Stimulated activated CD4-positive, alpha-beta T cell treated with anti-CD3 and anti-CD28 coated beads, Interleukin-4, amount 100 ng/mL, for 1 hour (primary cell): ENCODE measurements around the gene ETV2.
"Not testable (repeated sequence)": the region's sequence is repeated elsewhere in the genome, so short reads cannot be mapped to it uniquely, and the experiment has no call there.

Experiments used
- DNase-seq: peaks from one replicate; pipeline ENCODE4 v3.0.0-alpha.2; 2020

The ETV2 gene

DNA sequence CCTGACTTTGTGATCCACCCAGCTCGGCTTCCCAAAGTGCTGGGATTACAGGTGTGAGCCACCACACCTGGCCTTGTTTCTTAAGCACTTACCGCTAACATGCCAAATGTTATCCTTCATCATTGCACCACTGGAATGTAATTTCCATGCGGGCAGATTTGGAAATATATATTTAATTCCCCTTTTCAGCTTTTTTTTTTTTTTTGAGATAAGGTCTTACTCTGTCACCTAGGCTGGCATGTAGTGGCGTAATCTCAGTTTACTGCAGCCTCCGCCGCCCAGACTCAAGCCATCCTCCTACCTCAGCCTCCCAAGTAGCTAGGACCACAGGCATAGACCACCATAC, 20.4 kb downstream of the ETV2 start:
- DNase-seq: no peak

DNA sequence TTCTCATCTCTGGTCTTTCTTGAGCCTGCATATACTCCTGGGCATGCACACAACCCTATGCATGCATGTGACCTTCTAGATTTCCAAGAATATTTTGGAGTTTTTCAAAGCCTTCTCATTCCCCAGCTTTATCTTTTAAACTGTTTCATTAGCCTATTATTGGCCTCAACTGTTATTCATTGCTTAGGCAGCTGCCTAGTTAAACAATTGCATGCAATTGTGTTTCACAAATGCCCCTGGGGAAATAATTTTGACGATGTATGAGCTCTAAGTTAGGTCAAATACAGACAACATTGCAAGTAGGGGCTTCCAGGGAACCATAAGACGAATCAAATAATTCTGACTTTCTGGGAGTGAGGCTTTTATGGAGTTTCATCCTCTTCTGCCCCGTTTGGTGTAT, 22.4 kb downstream of the ETV2 start:
- DNase-seq: no peak

DNA sequence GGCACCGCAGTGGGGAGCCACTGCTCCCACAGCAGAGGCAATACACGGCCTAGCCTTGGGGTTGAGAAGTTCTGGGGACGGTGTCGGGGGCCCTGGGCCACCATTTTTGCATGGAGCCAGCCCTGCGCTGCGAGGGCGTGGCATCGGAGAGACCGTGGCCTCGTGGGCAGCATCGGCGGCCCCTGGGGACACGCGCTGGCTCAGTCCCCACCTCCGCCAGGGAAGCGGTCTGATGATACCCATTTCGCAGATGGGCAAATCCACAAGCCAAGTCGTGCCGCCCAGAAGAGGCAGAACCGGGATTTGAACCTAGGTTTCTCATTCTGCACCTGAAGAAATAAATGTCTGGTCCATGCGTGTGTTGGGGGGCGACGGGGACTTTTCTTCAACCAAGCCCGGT, 23.6 kb downstream of the ETV2 start:
- no peak for DNase-seq

DNA sequence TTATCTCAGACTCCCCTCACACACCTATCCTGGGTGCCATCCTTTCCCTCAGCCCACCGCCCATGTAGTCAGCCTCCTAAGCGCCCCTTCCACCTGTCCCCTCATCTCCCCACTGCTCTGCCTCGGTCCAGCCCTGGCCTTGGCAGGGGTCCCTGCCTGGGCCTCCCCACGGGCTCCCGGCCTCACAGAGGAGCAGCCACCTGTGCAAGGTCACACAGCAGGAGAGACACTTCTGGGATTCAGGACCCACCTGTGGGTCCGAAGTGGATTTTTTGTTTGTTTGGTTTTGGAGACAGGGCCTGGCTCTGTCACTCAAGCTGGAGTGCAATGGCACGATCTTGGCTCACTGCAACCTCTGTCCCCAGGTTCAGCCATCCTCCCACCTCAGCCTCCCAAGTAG, 24.1 kb downstream of the ETV2 start:
- DNase-seq: no peak

DNA sequence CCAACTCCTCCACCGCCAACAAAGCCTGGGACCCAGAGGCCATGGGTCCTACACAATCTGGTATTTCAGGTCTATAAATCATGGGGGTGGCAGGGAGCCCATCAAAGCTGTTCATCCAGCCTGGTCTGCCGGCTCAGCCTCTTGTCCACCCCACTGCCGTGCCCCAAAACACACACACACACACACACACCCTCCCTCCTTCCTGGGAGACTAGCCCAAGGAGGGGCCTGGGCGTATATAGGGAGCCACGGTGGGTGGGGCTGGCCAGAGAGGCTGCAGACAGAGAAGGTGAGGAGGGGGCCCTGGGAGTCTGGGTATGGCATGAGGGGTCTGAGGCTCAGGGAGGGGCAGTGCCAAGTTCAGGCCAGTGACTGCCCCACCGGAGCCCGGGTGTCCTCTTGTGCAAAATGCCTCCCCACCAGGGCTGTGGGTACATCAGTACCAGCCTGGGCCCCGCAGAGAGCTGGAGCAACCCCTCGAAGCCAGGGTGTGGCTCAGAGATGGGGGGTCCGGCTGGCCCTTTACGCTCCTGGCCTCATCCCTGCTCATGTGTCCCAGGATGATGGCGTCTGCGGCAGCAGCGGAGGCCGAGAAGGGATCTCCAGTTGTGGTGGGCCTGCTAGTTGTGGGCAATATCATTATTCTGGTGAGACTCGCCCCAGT, 24.8 kb downstream of the ETV2 start, which contains the start of gene UPK1A:
Gene UPK1A, plus strand, starts transcription at position 267 of the 663 bp plus-strand sequence. Its CDS starts 296 bp downstream, at position 563.
- no peak for DNase-seq

DNA sequence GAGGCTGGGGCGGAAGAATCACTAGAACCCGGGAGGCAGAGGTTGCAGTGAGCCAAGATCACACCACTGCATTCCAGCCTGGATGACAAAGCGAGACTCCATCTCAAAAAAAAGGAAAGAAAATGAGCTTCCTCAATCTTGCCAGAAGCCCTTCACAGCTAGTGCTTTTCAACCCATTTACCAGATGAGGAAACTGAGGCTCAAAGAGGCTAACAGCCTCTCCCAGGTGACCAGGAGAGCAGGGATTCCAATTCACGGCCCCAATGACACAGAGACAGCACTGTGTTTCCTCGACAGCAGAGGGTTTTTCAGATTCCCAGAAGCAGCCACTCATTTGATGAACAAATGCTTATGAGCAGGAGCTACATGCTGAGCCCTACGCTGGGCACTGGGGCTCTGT, 28.0 kb downstream of the ETV2 start:
- DNase-seq: no peak

DNA sequence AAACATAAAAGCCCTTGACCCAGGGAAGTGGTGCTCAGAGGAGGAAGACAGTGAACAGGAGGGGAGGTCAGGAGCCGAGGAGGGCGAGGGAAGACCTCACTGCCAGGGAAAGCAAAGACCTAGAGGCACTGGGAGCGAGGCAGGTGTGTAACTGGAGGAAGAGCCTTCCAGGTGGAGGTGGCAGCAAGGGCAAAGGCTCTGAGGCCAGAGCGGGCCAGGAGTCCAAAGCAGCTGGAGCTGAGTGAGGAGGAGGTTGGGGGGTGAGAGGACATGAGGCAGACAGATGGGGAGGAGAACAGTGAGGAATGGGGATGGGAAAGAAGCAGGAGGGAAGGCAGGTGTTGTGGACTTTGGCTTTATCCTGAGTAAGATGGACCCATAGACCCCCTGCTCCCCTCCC, 28.4 kb downstream of the ETV2 start:
- DNase-seq: no peak

DNA sequence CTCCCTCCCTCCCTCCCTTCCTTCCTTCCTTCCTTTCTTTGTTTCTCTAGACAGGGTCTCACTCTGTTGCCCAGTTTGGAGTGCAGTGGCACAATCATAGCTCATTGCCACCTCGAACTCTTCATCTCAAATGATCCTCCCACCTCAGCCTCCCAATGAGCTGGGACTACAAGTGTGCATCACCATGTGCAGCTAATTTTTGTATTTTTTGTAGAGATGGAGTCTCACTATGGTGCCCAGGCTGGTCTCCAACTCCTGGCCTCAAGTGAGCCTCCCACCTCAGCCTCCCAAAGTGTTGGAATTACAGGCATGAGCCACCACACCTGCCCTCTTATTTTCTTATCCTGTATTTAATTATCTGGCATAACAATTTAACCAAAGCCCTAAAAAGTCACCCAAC, 29.1 kb downstream of the ETV2 start:
- no peak for DNase-seq

DNA sequence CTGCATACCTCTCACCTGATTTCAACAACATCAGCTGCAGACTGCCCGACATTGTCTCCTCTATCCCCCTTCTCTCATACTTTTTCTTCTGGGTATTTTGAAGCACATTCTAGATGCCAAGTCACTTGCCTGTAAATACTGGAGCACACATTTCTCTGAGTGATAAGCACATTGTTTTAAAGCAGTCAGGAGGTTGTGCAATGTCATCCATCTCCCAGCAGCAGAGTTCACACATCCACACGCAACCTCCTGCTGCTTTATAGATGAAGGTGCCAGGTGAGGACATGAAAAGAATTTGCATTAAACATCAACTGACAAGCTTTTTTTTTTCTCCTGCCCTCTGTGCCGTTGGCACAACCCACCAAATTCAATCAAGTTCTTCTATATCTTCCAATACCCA, 30.3 kb downstream of the ETV2 start:
- DNase-seq: no peak

DNA sequence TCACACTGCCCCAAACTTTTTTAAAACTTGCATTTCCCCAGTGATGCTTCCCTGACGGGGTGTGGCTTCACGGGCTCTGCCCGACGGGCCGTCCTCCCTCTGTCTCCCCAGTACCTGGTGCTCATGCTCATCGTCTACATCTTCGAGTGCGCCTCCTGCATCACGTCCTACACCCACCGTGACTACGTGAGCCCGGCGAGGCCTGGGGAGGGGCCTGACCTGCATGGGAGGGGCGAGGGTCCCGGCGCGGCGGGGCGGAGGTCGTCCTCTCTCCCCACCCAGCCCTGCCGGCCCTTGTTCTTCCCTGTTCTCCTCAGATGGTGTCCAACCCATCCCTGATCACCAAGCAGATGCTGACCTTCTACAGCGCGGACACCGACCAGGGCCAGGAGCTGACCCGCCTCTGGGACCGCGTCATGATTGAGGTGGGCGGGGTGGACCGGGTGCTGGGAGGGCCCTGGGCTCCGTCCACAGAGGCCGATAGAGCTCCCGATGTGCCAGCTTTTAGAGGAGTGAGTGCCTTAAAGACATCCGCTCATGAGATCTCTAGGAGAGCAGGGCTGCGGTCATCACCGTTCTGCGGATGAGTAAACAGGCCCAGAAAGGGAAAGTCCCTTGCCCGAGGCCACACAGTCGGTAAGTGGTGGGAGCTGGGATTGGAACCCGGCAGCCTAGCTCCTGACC, 31.7 kb downstream of the ETV2 start:
- DNase-seq: peak; percentile 30

DNA sequence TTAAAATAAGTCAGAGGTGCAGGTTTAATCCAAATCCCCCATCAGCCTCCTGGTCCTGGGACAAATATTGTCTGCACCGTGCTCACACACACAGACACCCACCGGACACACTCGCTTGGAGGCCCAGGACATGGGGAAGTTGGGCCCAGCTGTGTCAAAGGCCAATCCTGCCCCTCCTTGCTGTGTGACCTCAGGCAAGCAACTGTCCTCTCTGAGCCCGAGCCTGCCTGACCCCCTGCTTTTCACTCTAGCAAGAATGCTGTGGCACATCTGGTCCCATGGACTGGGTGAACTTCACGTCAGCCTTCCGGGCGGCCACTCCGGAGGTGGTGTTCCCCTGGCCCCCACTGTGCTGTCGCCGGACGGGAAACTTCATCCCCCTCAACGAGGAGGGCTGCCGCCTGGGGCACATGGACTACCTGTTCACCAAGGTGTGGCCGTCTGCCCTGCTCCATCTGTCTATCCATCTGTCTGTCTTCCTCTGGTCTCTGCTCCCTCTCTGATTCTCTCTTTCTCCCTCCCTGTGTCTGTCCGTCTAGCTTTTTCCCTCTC, 34.1 kb downstream of the ETV2 start:
- no peak for DNase-seq

DNA sequence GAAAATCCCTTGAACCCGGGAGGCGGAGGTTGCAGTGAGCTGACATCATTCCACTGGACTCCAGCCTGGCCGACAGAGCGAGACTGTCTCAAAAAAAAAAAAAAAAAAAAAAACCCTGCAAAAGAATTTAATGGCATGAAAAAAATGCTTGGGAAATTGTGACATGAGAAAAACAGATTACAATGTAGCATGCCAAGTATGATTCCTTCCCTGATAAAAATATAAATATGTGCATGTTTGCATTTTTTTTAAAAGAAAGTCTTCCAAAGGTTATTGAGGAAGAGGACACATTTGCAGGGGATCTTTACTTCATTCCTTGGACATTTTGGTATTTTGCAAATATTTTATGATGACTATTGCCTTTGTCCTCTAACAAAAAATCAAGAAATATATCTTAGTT, 48.3 kb downstream of the ETV2 start:
- DNase-seq: no peak

DNA sequence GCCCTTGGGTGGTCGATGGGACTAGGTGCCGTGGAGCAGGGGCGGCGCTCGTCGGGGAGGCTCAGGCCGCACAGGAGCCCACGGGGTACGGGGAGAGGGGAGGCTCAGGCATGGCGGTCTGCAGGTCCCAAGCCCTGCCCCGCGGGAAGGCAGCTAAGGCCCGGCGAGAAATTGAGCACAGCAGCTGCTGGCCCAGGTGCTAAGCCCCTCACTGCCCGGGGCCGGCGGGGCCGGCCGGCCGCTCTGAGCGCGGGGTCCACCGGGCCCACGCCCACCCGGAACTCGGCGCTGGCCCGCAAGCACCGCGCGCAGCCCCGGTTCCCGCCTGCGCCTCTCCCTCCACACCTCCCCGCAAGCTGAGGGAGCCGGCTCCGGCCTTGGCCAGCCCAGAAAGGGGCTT, 49.6 kb downstream of the ETV2 start:
- DNase-seq: not testable (repeated sequence)

DNA sequence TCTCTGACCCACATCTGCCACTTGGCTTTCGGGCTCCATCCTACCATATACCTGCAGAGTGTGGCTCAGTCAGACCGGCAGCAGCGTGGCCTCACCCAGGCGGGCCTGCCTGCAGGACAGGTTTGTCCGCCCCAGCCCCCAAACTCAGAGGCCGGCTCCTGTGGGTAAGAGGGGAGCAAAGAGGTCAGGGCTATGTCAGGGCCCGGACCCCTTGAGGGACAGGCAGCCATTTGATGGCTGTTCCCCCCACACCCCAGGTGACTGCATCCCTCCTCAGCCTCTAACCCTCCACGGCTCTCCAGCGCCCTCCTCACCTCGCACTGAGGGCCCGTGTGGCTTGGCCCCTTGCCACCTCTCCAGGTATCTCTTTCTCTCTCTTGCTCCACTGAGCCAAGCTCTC, 50.5 kb downstream of the ETV2 start:
- DNase-seq: no peak

DNA sequence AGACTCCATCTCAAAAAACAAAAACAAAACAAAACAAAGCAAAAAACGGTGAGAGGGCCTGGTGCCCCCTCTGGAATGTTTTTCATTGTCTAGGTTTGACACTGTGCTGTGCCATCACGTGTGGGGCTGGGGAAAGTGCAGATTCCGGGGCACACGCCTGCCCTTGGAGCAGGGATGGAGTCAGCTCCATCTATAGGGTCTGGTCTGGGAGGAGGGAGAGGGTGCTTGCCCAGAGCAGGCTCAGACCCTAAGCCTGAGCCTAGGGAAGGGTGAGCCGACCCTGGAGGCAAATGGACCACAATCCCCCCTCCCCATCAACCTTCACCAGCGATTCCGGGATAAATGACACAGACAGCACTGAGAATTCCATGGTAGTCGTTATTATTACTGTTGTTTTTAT, 51.9 kb downstream of the ETV2 start:
- no peak for DNase-seq

DNA sequence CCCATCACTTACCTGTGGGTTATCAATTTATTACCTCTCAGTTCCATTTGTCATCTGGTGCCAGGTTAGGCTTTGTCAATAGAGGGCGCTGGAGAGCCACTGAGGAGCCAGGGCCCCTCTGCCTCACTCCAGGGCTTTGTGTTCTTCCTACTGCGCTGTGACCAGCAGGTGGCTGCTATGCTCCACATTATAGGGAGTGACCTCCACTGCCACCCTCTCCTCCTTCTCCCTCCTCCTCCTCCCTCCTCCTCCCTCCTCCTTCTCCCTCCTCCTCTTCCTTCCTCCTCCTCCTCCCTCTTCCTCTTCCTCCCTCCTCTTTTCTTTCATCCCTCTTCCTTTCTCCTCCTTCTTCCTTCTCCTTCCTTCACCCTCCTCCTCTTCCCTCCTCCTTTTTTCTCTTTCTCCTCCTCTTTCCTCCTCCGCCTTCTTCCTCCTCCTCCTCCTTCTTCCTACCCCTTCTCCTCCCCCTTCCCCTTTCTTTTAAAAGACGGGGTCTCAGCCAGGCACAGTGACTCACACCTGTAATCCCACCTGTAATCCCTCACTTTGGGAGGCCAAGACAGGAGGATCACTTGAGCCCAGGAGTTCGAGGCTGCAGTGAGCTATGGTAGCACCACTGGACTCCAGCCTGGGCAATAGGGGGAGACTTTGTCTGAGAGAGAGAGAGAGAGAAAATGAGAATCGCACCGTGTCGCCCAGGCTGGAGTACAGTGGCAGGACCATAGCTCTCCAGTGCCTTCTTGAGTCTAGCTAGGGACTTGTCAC, 52.5 kb downstream of the ETV2 start:
- peak; percentile 86 for DNase-seq
